Kidney (tissue), 14 donors: Measurements from ENCODE around the gene XYLB. TPM values are rescaled to one million over a fixed set of nuclear protein-coding genes. Genes with fewer than 3 reads are reported as not detected.

Experiments
- DNase-seq, 5 donors: peaks; one replicate each; pipeline ENCODE4 v3.0.0-alpha.2; 2013 to 2020
- FAIRE-seq: peaks from 2 replicates; lab custom pipeline; 2012; peaks lifted over from hg19 to GRCh38; lab: Jason Lieb, UNC
- H3K27ac ChIP-seq, 2 donors: one replicate each; pipeline ENCODE4 v1.7.0; 2013; ENCODE audit warnings: low read depth in 2 of 2, low read length in 2 of 2, inconsistent platforms in 1 of 2
- H3K27me3 ChIP-seq: one replicate; pipeline ENCODE4 v1.7.1; 2013; ENCODE audit warnings: low read length, inconsistent platforms; ENCODE audit not compliant: control insufficient read depth, insufficient read depth
- H3K36me3 ChIP-seq, 3 donors: one replicate each; pipeline versions ENCODE4 v1.7.0 to v1.7.1; 2013; ENCODE audit warnings: low read length in 3 of 3, control low read depth in 1 of 3, inconsistent platforms in 1 of 3; ENCODE audit not compliant: insufficient read depth in 3 of 3, control insufficient read depth in 2 of 3
- H3K4me1 ChIP-seq, 3 donors: one replicate each; pipeline versions ENCODE4 v1.7.0 to v1.7.1; 2013; ENCODE audit warnings: low read length in 3 of 3, inconsistent platforms in 1 of 3, low read depth in 1 of 3; ENCODE audit not compliant: control insufficient read depth in 2 of 3, insufficient read depth in 2 of 3
- H3K4me3 ChIP-seq, 3 donors: one replicate each; pipeline versions ENCODE4 v1.7.0 to v1.8.1; 2013; ENCODE audit warnings: low read length in 3 of 3, control low read depth in 1 of 3, inconsistent platforms in 1 of 3
- H3K9ac ChIP-seq, 3 donors: one replicate each; pipeline versions ENCODE4 v1.7.0 to v1.7.1; 2013; ENCODE audit warnings: low read length in 3 of 3, control low read depth in 1 of 3, inconsistent platforms in 1 of 3
- H3K9me3 ChIP-seq, 3 donors: one replicate each; pipeline versions ENCODE4 v1.7.0 to v1.7.1; 2013; ENCODE audit warnings: low read length in 3 of 3, control low read depth in 1 of 3, inconsistent platforms in 1 of 3; ENCODE audit not compliant: control insufficient read depth in 2 of 3, insufficient read depth in 1 of 3
- CTCF ChIP-seq: IDR thresholded peaks from 3 replicates; pipeline ENCODE4 v1.5.1; 2012; ENCODE audit warnings: mild to moderate bottlenecking, moderate library complexity, borderline replicate concordance; ENCODE audit not compliant: insufficient read depth; ENCODE audit errors: extremely low read depth
- intact Hi-C: fragments of 100-400 bp; cut with DNase I; formaldehyde crosslinking; loops from one replicate; pipeline ENCODE4 v1.11.1; 2022
- polyA plus RNA-seq: library from polyadenylated mRNA; stranded (reverse); fragments of 350-450 nt; fragmentation: Illumina TruSeq; extraction: RNeasy Lipid Tissue Mini Kit (QIAGEN cat#74804); gene quantifications from one replicate; pipeline ENCODE4 v1.2.3, GENCODE V29; 2014; ENCODE audit warnings: low read depth, low replicate concordance; ENCODE audit not compliant: insufficient read depth
- total RNA-seq: library from RNA; stranded (reverse); fragmentation: NEBNext Ultra II Directional; extraction: Animal tissue kit (Norgen Biotek cat#: 25700); gene quantifications from one replicate; pipeline ENCODE4 v1.2.1, GENCODE V29; 2021
- donor health status: control.
- donor health status: control.
- donor health status: control.
- donor health status: control.
- donor health status: control.
- donor health status: DM: yes; HTN: yes; CAD: no.
- donor health status: Normal renal cell carcinoma (clear cell type).

Gene XYLB
- total and polyA plus RNA-seq, 2 donors from 2014 or later = 6.0 to 7.9 TPM

- peak overlapping the region; percentile 58 to 68 (median 64) for H3K9ac ChIP-seq
- H3K27me3 ChIP-seq = no peaks in the 10 kb centered on the region
- H3K4me1 ChIP-seq = peaks cover 3 to 44% (median 35%) of the 10 kb centered on the region in 3 donors
- no peaks in the 10 kb centered on the region for H3K9me3 ChIP-seq
- DNase-seq (peak; percentile 90 to 95 (median 93)), FAIRE-seq (no peak)
- TF ChIP-seq CTCF = no peak
- H3K27ac ChIP-seq = peak overlapping the region; percentile 75 to 85
- intact Hi-C loops = no loop called here
- H3K36me3 ChIP-seq = no peaks in the 10 kb centered on the region
- H3K4me3 ChIP-seq = peak overlapping the region; percentile 73 to 91 (median 84)
Measured at GRCh38 chr3:38454884-38455638, 108.5 kb downstream of the XYLB start.

- Histone ChIP-seq H3K27ac (peak overlapping the region; percentile 75 to 85), H3K9ac (peak overlapping the region; percentile 46 to 64 (median 59)), H3K9me3 (no peaks in the 10 kb centered on the region), H3K4me3 (peak overlapping the region; percentile 73 to 91 (median 84)), H3K36me3 (no peaks in the 10 kb centered on the region), H3K27me3 (no peaks in the 10 kb centered on the region), H3K4me1 (peaks cover 3 to 52% (median 41%) of the 10 kb centered on the region in 3 donors)
- DNase-seq (peak in 1 of 5 donors; percentile 70), FAIRE-seq (no peak)
- no peak for TF ChIP-seq CTCF
- intact Hi-C loops = no loop called here
Measured at GRCh38 chr3:38455639-38456430, 109.2 kb downstream of the XYLB start.

GRCh38 chr3:38457111-38458003 is 110.8 kb downstream of the XYLB start:
- peaks cover 3 to 52% (median 44%) of the 10 kb centered on the region in 3 donors for H3K4me1 ChIP-seq
- no peaks in the 10 kb centered on the region for H3K9me3 ChIP-seq
- no peaks in the 10 kb centered on the region for H3K27me3 ChIP-seq
- FAIRE-seq (no peak), DNase-seq (no peak)
- TF ChIP-seq CTCF = no peak
- H3K4me3 ChIP-seq = no peak overlapping the region
- no peak overlapping the region for H3K9ac ChIP-seq
- H3K27ac ChIP-seq = no peak overlapping the region
- no peaks in the 10 kb centered on the region for H3K36me3 ChIP-seq
- intact Hi-C loops = no loop called here
